Measurements from ENCODE around the gene CETN1.
A peak's percentile ranks its signal among the peaks of the same experiment; 100 is the strongest.

CETN1 gene

DNA sequence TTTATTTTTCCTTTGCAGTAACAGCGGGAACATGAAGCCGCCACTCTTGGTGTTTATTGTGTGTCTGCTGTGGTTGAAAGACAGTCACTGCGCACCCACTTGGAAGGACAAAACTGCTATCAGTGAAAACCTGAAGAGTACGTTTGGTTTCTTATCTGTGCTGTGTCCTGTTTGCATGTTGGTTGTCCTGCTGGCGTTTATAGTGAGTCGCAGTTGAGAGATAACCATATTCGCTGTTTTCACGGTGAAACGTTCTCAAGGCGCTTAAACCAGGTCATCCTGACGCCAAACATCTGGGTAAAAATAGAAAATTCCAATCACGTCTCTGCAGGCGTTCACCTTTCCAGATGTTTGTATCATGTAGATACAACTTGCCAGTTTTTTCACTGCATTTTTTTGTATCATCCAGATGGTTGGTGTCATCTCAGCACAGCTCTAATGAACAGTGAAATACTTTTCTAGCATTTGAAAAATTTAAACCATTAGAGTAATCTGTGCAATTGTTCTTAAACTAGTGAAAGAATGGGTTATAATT is 37.9 kb downstream of the CETN1 start:
- TF ChIP-seq, protein P1, sequence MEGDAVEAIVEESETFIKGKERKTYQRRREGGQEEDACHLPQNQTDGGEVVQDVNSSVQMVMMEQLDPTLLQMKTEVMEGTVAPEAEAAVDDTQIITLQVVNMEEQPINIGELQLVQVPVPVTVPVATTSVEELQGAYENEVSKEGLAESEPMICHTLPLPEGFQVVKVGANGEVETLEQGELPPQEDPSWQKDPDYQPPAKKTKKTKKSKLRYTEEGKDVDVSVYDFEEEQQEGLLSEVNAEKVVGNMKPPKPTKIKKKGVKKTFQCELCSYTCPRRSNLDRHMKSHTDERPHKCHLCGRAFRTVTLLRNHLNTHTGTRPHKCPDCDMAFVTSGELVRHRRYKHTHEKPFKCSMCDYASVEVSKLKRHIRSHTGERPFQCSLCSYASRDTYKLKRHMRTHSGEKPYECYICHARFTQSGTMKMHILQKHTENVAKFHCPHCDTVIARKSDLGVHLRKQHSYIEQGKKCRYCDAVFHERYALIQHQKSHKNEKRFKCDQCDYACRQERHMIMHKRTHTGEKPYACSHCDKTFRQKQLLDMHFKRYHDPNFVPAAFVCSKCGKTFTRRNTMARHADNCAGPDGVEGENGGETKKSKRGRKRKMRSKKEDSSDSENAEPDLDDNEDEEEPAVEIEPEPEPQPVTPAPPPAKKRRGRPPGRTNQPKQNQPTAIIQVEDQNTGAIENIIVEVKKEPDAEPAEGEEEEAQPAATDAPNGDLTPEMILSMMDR (conservative IDR thresholded peaks at IDR 0.05; ENCODE audit: control insufficient read depth, insufficient read depth, low read depth, low read length) = no peak
- no peak for DNase-seq (ENCODE audit: low read depth)
- H3K4me3 ChIP-seq (ENCODE audit: control insufficient read depth, low read depth, low read length) = no peak overlapping the region

DNA sequence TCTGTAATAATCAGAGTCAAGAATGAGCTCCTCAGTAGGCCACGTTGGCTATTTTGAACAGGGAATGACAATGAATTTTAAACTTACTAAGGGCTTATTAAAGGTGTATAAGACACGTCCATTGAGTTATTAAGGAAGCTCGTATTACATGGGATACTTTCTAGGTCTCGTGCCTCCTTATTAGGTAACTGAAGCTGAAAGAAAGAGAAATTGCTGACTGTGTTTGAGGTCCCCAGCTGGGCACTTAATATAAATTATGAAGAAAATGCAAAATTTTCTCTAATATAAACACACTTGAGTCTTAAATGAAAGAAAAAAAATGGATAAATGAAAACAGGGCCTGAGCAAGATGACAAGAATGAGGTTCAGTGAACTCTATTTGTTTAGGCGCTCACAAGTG is 38.4 kb downstream of the CETN1 start:
- no peak for DNase-seq (ENCODE audit: low read depth)
- no peak overlapping the region for H3K4me3 ChIP-seq (ENCODE audit: control insufficient read depth, low read depth, low read length)
- TF ChIP-seq, protein P1 (conservative IDR thresholded peaks at IDR 0.05; ENCODE audit: control insufficient read depth, insufficient read depth, low read depth, low read length) = no peak

- no peak overlapping the region for H3K4me3 ChIP-seq (ENCODE audit: control insufficient read depth, low read depth, low read length)
- DNase-seq (ENCODE audit: low read depth) = peak; percentile 86
- TF ChIP-seq, protein P1 (conservative IDR thresholded peaks at IDR 0.05; ENCODE audit: control insufficient read depth, insufficient read depth, low read depth, low read length) = no peak
Observed at GRCh38 chr18:621291-622043, 41.3 kb downstream of the CETN1 start.

DNA sequence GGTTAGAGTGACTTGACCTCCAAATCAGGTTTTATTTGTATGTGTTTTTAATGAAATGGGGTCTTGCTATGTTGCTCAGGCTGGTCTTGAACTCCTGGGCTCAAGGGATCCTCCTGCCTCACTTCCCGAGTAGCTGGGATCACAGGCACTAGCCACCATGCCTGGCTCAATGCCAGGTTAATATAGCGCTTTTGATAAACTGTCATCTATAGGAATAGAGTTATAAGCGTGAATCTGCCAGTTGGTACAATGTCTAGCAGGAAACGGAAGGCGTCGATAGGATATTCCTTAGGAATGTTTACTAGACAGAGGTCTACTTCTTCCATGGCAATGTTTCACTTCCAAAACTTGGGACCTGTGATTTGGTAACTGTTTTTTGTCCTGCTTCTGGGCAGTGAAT is 42.1 kb downstream of the CETN1 start:
- H3K4me3 ChIP-seq (ENCODE audit: control insufficient read depth, low read depth, low read length) = no peak overlapping the region
- TF ChIP-seq, protein P1 (conservative IDR thresholded peaks at IDR 0.05; ENCODE audit: control insufficient read depth, insufficient read depth, low read depth, low read length) = no peak
- DNase-seq (ENCODE audit: low read depth) = no peak

GRCh38 chr18:623761-624620 is 43.8 kb downstream of the CETN1 start:
- DNase-seq (ENCODE audit: low read depth) = peak; percentile 81

DNA sequence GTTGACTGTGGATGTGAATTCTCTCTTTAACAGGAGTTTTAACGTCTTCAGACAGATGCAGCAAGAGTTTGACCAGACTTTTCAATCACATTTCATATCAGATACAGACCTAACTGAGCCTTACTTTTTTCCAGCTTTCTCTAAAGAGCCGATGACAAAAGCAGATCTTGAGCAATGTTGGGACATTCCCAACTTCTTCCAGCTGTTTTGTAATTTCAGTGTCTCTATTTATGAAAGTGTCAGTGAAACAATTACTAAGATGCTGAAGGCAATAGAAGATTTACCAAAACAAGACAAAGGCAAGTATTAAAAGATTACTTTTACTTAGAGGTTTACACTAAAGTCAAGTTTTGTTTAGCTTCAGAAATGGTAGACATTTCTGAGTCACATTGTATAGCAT is 47.1 kb downstream of the CETN1 start:
- H3K4me3 ChIP-seq (ENCODE audit: control insufficient read depth, low read depth, low read length) = no peak overlapping the region
- TF ChIP-seq, protein P1 (conservative IDR thresholded peaks at IDR 0.05; ENCODE audit: control insufficient read depth, insufficient read depth, low read depth, low read length) = no peak
- DNase-seq (ENCODE audit: low read depth) = peak; percentile 42

More at GRCh38 chr18:623761-624620, 43.8 kb downstream of the CETN1 start:
- TF ChIP-seq, protein P1 (conservative IDR thresholded peaks at IDR 0.05; ENCODE audit: control insufficient read depth, insufficient read depth, low read depth, low read length) = peak; percentile 68
- H3K4me3 ChIP-seq (ENCODE audit: control insufficient read depth, low read depth, low read length) = no peak overlapping the region

All from fibroblast of mammary gland (primary cell).